Ascending aorta (tissue), 2 donors: ENCODE data around the gene NEUROD4. TPM values are rescaled to one million over a fixed set of nuclear protein-coding genes. Genes with fewer than 3 reads are reported as not detected.

Experiments used
- DNase-seq, 2 donors: peaks; one replicate each; pipeline ENCODE4 v3.0.0-alpha.2; 2019; ENCODE audit warnings: low spot score in 2 of 2
- H3K27ac ChIP-seq, 2 donors: fragments of 200-600 bp; sonication (generic); one replicate each; pipeline ENCODE4 v1.5.1; 2016 to 2017; ENCODE audit warnings: mild to moderate bottlenecking in 1 of 2
- H3K27me3 ChIP-seq: fragments of 200-600 bp; sonication (generic); one replicate; pipeline ENCODE4 v1.5.1; 2017
- H3K36me3 ChIP-seq, 2 donors: fragments of 200-600 bp; sonication (generic); one replicate each; pipeline ENCODE4 v1.5.1; 2016
- H3K4me1 ChIP-seq, 2 donors: fragments of 200-600 bp; sonication (generic); one replicate each; pipeline ENCODE4 v1.5.1; 2016 to 2017; ENCODE audit warnings: mild to moderate bottlenecking in 1 of 2
- H3K4me3 ChIP-seq, 2 donors: fragments of 200-600 bp; sonication (generic); one replicate each; pipeline ENCODE4 v1.5.1; 2016 to 2017; ENCODE audit warnings: mild to moderate bottlenecking in 1 of 2
- H3K9me3 ChIP-seq, 2 donors: fragments of 200-600 bp; sonication (generic); one replicate each; pipeline ENCODE4 v1.5.1; 2016
- CTCF ChIP-seq, 3 experiments: fragments of 200-600 bp in 2 of 3; fragments of 450-650 bp in 1 of 3; sonication (generic) in 2 of 3; IDR thresholded peaks; one replicate each; pipeline ENCODE4 v1.5.1; 2016 to 2019; ENCODE audit warnings: antibody characterized with exemption in 3 of 3, mild to moderate bottlenecking in 1 of 3, moderate library complexity in 1 of 3
- intact Hi-C: fragments of 100-400 bp; cut with DNase I; formaldehyde crosslinking; loops from one replicate; pipeline ENCODE4 v1.15.1; 2023
- total RNA-seq: library from RNA; depleted of rRNA; stranded (reverse); fragments of >200 nt; gene quantifications from one replicate; pipeline ENCODE4 v1.1.0, GENCODE V29; 2016

Gene NEUROD4
- total RNA-seq, 1 donor from 2014 or later = not detected

GRCh38 chr12:54975875-54976274, 43.9 kb upstream of the NEUROD4 start:
- TF ChIP-seq CTCF (IDR thresholded peaks at IDR 0.05) = no peak
- Histone ChIP-seq H3K27me3 (no peaks in the 10 kb centered on the region), H3K36me3 (no peaks in the 10 kb centered on the region), H3K9me3 (no peaks in the 10 kb centered on the region), H3K27ac (no peak overlapping the region), H3K4me1 (no peaks in the 10 kb centered on the region), H3K4me3 (no peak overlapping the region)
- no peak for DNase-seq
- intact Hi-C loops = loop anchor here (5.0 kb wide), 1 partner anchor 209 kb away; no protein-coding TSS in a partner anchor

- TF ChIP-seq CTCF (IDR thresholded peaks at IDR 0.05) = no peak
- Histone ChIP-seq H3K36me3 (no peaks in the 10 kb centered on the region), H3K4me3 (no peak overlapping the region), H3K4me1 (no peaks in the 10 kb centered on the region), H3K9me3 (no peaks in the 10 kb centered on the region), H3K27ac (no peak overlapping the region), H3K27me3 (no peaks in the 10 kb centered on the region)
- no peak for DNase-seq
- intact Hi-C loops = loop anchor here (5.0 kb wide), 1 partner anchor 210 kb away; no protein-coding TSS in a partner anchor
These were observed 42.6 kb upstream of the NEUROD4 start for GRCh38 chr12:54977155-54977554.

GRCh38 chr12:54977857-54978256, 41.9 kb upstream of the NEUROD4 start:
- Histone ChIP-seq H3K9me3 (no peaks in the 10 kb centered on the region), H3K27ac (no peak overlapping the region), H3K4me1 (no peaks in the 10 kb centered on the region), H3K4me3 (no peak overlapping the region), H3K36me3 (no peaks in the 10 kb centered on the region), H3K27me3 (no peaks in the 10 kb centered on the region)
- intact Hi-C loops = loop anchor here (5.0 kb wide), 1 partner anchor 211 kb away; no protein-coding TSS in a partner anchor
- DNase-seq = no peak
- TF ChIP-seq CTCF (IDR thresholded peaks at IDR 0.05) = no peak

GRCh38 chr12:54980341-54980740, 39.4 kb upstream of the NEUROD4 start:
- Histone ChIP-seq H3K27me3 (no peaks in the 10 kb centered on the region), H3K36me3 (no peaks in the 10 kb centered on the region), H3K27ac (no peak overlapping the region), H3K4me3 (no peak overlapping the region), H3K4me1 (no peaks in the 10 kb centered on the region), H3K9me3 (no peaks in the 10 kb centered on the region)
- TF ChIP-seq CTCF (IDR thresholded peaks at IDR 0.05) = no peak
- intact Hi-C loops = no loop called here
- no peak for DNase-seq

- no peak for TF ChIP-seq CTCF (IDR thresholded peaks at IDR 0.05)
- H3K4me3 ChIP-seq = no peak overlapping the region
- intact Hi-C loops = no loop called here
- no peak overlapping the region for H3K27ac ChIP-seq
- no peaks in the 10 kb centered on the region for H3K4me1 ChIP-seq
- DNase-seq = no peak
- H3K9me3 ChIP-seq = no peaks in the 10 kb centered on the region
- H3K36me3 ChIP-seq = no peaks in the 10 kb centered on the region
- H3K27me3 ChIP-seq = no peaks in the 10 kb centered on the region
These were observed 38.0 kb upstream of the NEUROD4 start for GRCh38 chr12:54981796-54982195.

GRCh38 chr12:54983536-54984101, 36.2 kb upstream of the NEUROD4 start:
- no peaks in the 10 kb centered on the region for H3K9me3 ChIP-seq
- no peak overlapping the region for H3K27ac ChIP-seq
- no peak for TF ChIP-seq CTCF (IDR thresholded peaks at IDR 0.05)
- intact Hi-C loops = no loop called here
- H3K4me3 ChIP-seq = no peak overlapping the region
- no peaks in the 10 kb centered on the region for H3K27me3 ChIP-seq
- DNase-seq = no peak
- H3K4me1 ChIP-seq = no peaks in the 10 kb centered on the region
- no peaks in the 10 kb centered on the region for H3K36me3 ChIP-seq
